HUES48 (cell line): ENCODE measurements around the gene LIPG.
"Not testable (repeated sequence)": the region's sequence is repeated elsewhere in the genome, so short reads cannot be mapped to it uniquely, and the experiment has no call there.

Source experiments
- H3K27ac ChIP-seq: one replicate; pipeline ENCODE4 v1.7.0; 2013; ENCODE audit warnings: low read depth, low read length, inconsistent platforms
- H3K27me3 ChIP-seq: 2 replicates; pipeline ENCODE4 v1.6.1; 2013; ENCODE audit warnings: mild to moderate bottlenecking, low read length; ENCODE audit not compliant: control insufficient read depth, insufficient read depth
- H3K36me3 ChIP-seq: 2 replicates; pipeline ENCODE4 v1.6.1; 2013; ENCODE audit warnings: low read length; ENCODE audit not compliant: control insufficient read depth, insufficient read depth
- H3K4me1 ChIP-seq: 2 replicates; pipeline ENCODE4 v1.6.1; 2013; ENCODE audit warnings: mild to moderate bottlenecking, low read length; ENCODE audit not compliant: control insufficient read depth, insufficient read depth
- H3K4me3 ChIP-seq: 2 replicates; pipeline ENCODE4 v1.5.1; 2013; ENCODE audit warnings: mild to moderate bottlenecking, low read depth, low read length
- H3K9ac ChIP-seq: 2 replicates; pipeline ENCODE4 v1.6.1; 2013; ENCODE audit warnings: mild to moderate bottlenecking, low read depth, low read length, moderate library complexity
- H3K9me3 ChIP-seq: 2 replicates; pipeline ENCODE4 v1.6.1; 2013; ENCODE audit warnings: low read length; ENCODE audit not compliant: control insufficient read depth, insufficient read depth

LIPG gene

GRCh38 chr18:49561289-49562193 lies at the start of gene LIPG:
TSS of gene LIPG (plus strand) at chr18:49562057. CDS start at chr18:49562309, 252 bp downstream.
- H3K9ac ChIP-seq = peak within 1 kb of the TSS; percentile 77
- H3K4me1 ChIP-seq = peaks cover 15% of the 10 kb centered on the region
- peak within 1 kb of the TSS; percentile 36 for H3K27ac ChIP-seq
- H3K9me3 ChIP-seq = no peaks in the 10 kb centered on the region
- peaks cover 49% of the 10 kb centered on the region for H3K27me3 ChIP-seq
- peaks cover 8% of the 10 kb centered on the region; the same call in 1 of the 2 replicates for H3K36me3 ChIP-seq
- peak within 1 kb of the TSS; percentile 80 for H3K4me3 ChIP-seq

- H3K27me3 ChIP-seq, H3K27ac ChIP-seq: not testable (repeated sequence)
Observed at GRCh38 chr18:49512876-49513275, 49.0 kb upstream of the LIPG start.

GRCh38 chr18:49514577-49514976 lies 47.3 kb upstream of the LIPG start:
- Histone ChIP-seq H3K4me1 (peaks cover 16% of the 10 kb centered on the region), H3K36me3 (no peaks in the 10 kb centered on the region), H3K27ac (no peak overlapping the region), H3K9me3 (no peaks in the 10 kb centered on the region), H3K4me3 (no peak overlapping the region), H3K27me3 (no peaks in the 10 kb centered on the region), H3K9ac (no peak overlapping the region)

More at GRCh38 chr18:49512876-49513275, 49.0 kb upstream of the LIPG start:
- not testable (repeated sequence) for H3K4me3 ChIP-seq, H3K9me3 ChIP-seq, H3K36me3 ChIP-seq, H3K9ac ChIP-seq
- peaks cover 12% of the 10 kb centered on the region; the same call in 1 of the 2 replicates for H3K4me1 ChIP-seq

GRCh38 chr18:49515003-49515402 lies 46.9 kb upstream of the LIPG start:
- H3K9me3 ChIP-seq, H3K27me3 ChIP-seq, H3K27ac ChIP-seq, H3K4me3 ChIP-seq, H3K36me3 ChIP-seq, H3K9ac ChIP-seq: not testable (repeated sequence)
- H3K4me1 ChIP-seq = peaks cover 21% of the 10 kb centered on the region

GRCh38 chr18:49515516-49515915 lies 46.3 kb upstream of the LIPG start:
- H3K27ac ChIP-seq = no peak overlapping the region
- H3K4me3 ChIP-seq = no peak overlapping the region
- no peaks in the 10 kb centered on the region for H3K36me3 ChIP-seq
- H3K4me1 ChIP-seq = peaks cover 19% of the 10 kb centered on the region
- H3K9me3 ChIP-seq = no peaks in the 10 kb centered on the region
- no peaks in the 10 kb centered on the region for H3K27me3 ChIP-seq
- H3K9ac ChIP-seq = no peak overlapping the region

- Histone ChIP-seq H3K27me3 (no peaks in the 10 kb centered on the region), H3K9ac (no peak overlapping the region), H3K9me3 (no peaks in the 10 kb centered on the region), H3K36me3 (no peaks in the 10 kb centered on the region), H3K4me1 (peaks cover 18% of the 10 kb centered on the region), H3K4me3 (no peak overlapping the region), H3K27ac (no peak overlapping the region)
Observed at GRCh38 chr18:49517483-49517882, 44.4 kb upstream of the LIPG start.

- Histone ChIP-seq H3K27me3 (no peaks in the 10 kb centered on the region), H3K4me3 (no peak overlapping the region), H3K36me3 (no peaks in the 10 kb centered on the region), H3K9ac (no peak overlapping the region; the same call in 1 of the 2 replicates), H3K4me1 (peaks cover 18% of the 10 kb centered on the region), H3K27ac (no peak overlapping the region), H3K9me3 (no peaks in the 10 kb centered on the region)
Observed at GRCh38 chr18:49519101-49519971, 42.5 kb upstream of the LIPG start.

- Histone ChIP-seq H3K9ac (no peak overlapping the region), H3K27ac (peak overlapping the region; percentile 48), H3K27me3 (no peaks in the 10 kb centered on the region), H3K4me3 (no peak overlapping the region), H3K4me1 (peaks cover 16% of the 10 kb centered on the region), H3K9me3 (no peaks in the 10 kb centered on the region), H3K36me3 (no peaks in the 10 kb centered on the region)
Observed at GRCh38 chr18:49520661-49521145, 41.2 kb upstream of the LIPG start.

GRCh38 chr18:49521216-49521835 lies 40.5 kb upstream of the LIPG start:
- H3K36me3 ChIP-seq = no peaks in the 10 kb centered on the region
- peaks cover 14% of the 10 kb centered on the region for H3K4me1 ChIP-seq
- no peaks in the 10 kb centered on the region for H3K27me3 ChIP-seq
- no peak overlapping the region for H3K4me3 ChIP-seq
- no peak overlapping the region for H3K9ac ChIP-seq
- H3K9me3 ChIP-seq = no peaks in the 10 kb centered on the region
- H3K27ac ChIP-seq = peak overlapping the region; percentile 48

- not testable (repeated sequence) for H3K27me3 ChIP-seq, H3K4me3 ChIP-seq, H3K36me3 ChIP-seq, H3K9ac ChIP-seq, H3K27ac ChIP-seq, H3K9me3 ChIP-seq
- peaks cover 24% of the 10 kb centered on the region for H3K4me1 ChIP-seq
Observed at GRCh38 chr18:49523580-49524093, 38.2 kb upstream of the LIPG start.
